Prostate gland (tissue), 2 donors: ENCODE measurements around the gene BMP10. TPM values are rescaled to one million over a fixed set of nuclear protein-coding genes. Genes with fewer than 3 reads are reported as not detected.

Source experiments
- DNase-seq: peaks from one replicate; pipeline ENCODE4 v3.0.0-alpha.2; 2019; ENCODE audit warnings: low spot score
- H3K27ac ChIP-seq, 2 donors: fragments of 200-600 bp; sonication (generic); 2 replicates each; pipeline ENCODE4 v1.5.1; 2017 to 2019
- H3K27me3 ChIP-seq: fragments of 200-600 bp; sonication (generic); replicated peaks from 2 replicates; pipeline ENCODE4 v1.5.1; 2019; ENCODE audit not compliant: insufficient read depth
- H3K36me3 ChIP-seq, 2 donors: fragments of 200-600 bp; sonication (generic); 1 replicate in 1 of 2; 2 replicates in 1 of 2; pipeline versions ENCODE4 v1.5.1 to v1.8.1; 2017 to 2019
- H3K4me1 ChIP-seq: fragments of 200-600 bp; sonication (generic); replicated peaks from 2 replicates; pipeline ENCODE4 v1.5.1; 2019
- H3K4me3 ChIP-seq, 2 donors: fragments of 200-600 bp; sonication (generic); 2 replicates each; pipeline ENCODE4 v1.5.1; 2017 to 2019
- H3K9me3 ChIP-seq: fragments of 200-600 bp; sonication (generic); 2 replicates; pipeline ENCODE4 v1.5.1; 2017
- CTCF ChIP-seq, 4 experiments: fragments of 200-600 bp in 2 of 4; fragments of 450-650 bp in 2 of 4; sonication (generic) in 2 of 4; IDR thresholded peaks; 1 replicate in 3 of 4; 2 replicates in 1 of 4; pipeline ENCODE4 v1.5.1; 2016 to 2019; ENCODE audit warnings: antibody characterized with exemption in 4 of 4, mild to moderate bottlenecking in 2 of 4, moderate library complexity in 2 of 4
- POLR2A ChIP-seq: fragments of 450-650 bp; IDR thresholded peaks from one replicate; pipeline ENCODE4 v1.6.1; 2016; ENCODE audit warnings: antibody characterized with exemption, mild to moderate bottlenecking
- POLR2AphosphoS5 ChIP-seq: sonication (generic); formaldehyde crosslinking; IDR thresholded peaks from one replicate; pipeline ENCODE4 v1.6.1; 2017; ENCODE audit warnings: antibody characterized with exemption
- WGBS: methylation state at CpG from one replicate; pipeline ENCODE4 v1.1.5; 2018; 5-methylcytosine and 5-hydroxymethylcytosine counted together
- intact Hi-C: fragments of 100-400 bp; cut with DNase I; formaldehyde crosslinking; loops from one replicate; pipeline ENCODE4 v1.14.2; 2022
- total RNA-seq, 2 donors: library from RNA; depleted of rRNA; stranded (reverse); fragments of >200 nt; gene quantifications; one replicate each; pipeline ENCODE4 v1.1.0, GENCODE V29; 2016

The BMP10 gene
- total RNA-seq, 2 donors from 2014 or later, result not detected

- no peaks in the 10 kb centered on the region for H3K4me1 ChIP-seq
- TF ChIP-seq POLR2AphosphoS5, result no peak
- no peak for TF ChIP-seq POLR2A
- TF ChIP-seq CTCF (IDR thresholded peaks at IDR 0.05), result no peak
- intact Hi-C loops, result no loop called here
- no peak for DNase-seq
- no peaks in the 10 kb centered on the region for H3K27me3 ChIP-seq
- no peaks in the 10 kb centered on the region for H3K9me3 ChIP-seq
- no peaks in the 10 kb centered on the region for H3K36me3 ChIP-seq
- H3K27ac ChIP-seq, result no peak overlapping the region
- H3K4me3 ChIP-seq, result no peak overlapping the region
Observed at GRCh38 chr2:68854476-68854875, 16.7 kb downstream of the BMP10 start.

GRCh38 chr2:68853915-68854314 is 17.3 kb downstream of the BMP10 start:
- H3K27ac ChIP-seq, result no peak overlapping the region

GRCh38 chr2:68853035-68853434 is 18.2 kb downstream of the BMP10 start:
- intact Hi-C loops, result no loop called here
- no peaks in the 10 kb centered on the region for H3K27me3 ChIP-seq
- no peaks in the 10 kb centered on the region for H3K9me3 ChIP-seq
- no peaks in the 10 kb centered on the region for H3K36me3 ChIP-seq
- H3K27ac ChIP-seq, result no peak overlapping the region
- 82% methylated on average over 2 of the region's 2 CpGs for WGBS
- no peak for DNase-seq
- no peak overlapping the region for H3K4me3 ChIP-seq
- TF ChIP-seq CTCF (IDR thresholded peaks at IDR 0.05) (no peak), POLR2A (no peak), POLR2AphosphoS5 (no peak)
- no peaks in the 10 kb centered on the region for H3K4me1 ChIP-seq

More at GRCh38 chr2:68853915-68854314, 17.3 kb downstream of the BMP10 start:
- intact Hi-C loops, result no loop called here
- Histone ChIP-seq H3K4me3 (no peak overlapping the region), H3K4me1 (no peaks in the 10 kb centered on the region), H3K27me3 (no peaks in the 10 kb centered on the region), H3K9me3 (no peaks in the 10 kb centered on the region), H3K36me3 (no peaks in the 10 kb centered on the region)
- WGBS, result 91% methylated on average over 4 of the region's 4 CpGs
- TF ChIP-seq POLR2A (no peak), CTCF (IDR thresholded peaks at IDR 0.05) (no peak), POLR2AphosphoS5 (no peak)
- no peak for DNase-seq

GRCh38 chr2:68850524-68850923 is 20.7 kb downstream of the BMP10 start:
- Histone ChIP-seq H3K9me3 (no peaks in the 10 kb centered on the region), H3K4me3 (no peak overlapping the region), H3K27me3 (no peaks in the 10 kb centered on the region), H3K36me3 (no peaks in the 10 kb centered on the region), H3K4me1 (no peaks in the 10 kb centered on the region), H3K27ac (no peak overlapping the region)
- DNase-seq, result no peak
- TF ChIP-seq CTCF (IDR thresholded peaks at IDR 0.05) (no peak), POLR2A (no peak), POLR2AphosphoS5 (no peak)
- intact Hi-C loops, result no loop called here
- WGBS, result 20% methylated on average over 3 of the region's 3 CpGs

- no peak overlapping the region for H3K27ac ChIP-seq
- no peaks in the 10 kb centered on the region for H3K36me3 ChIP-seq
- no peak for DNase-seq
- H3K4me1 ChIP-seq, result no peaks in the 10 kb centered on the region
- TF ChIP-seq POLR2A, result no peak
- TF ChIP-seq CTCF (IDR thresholded peaks at IDR 0.05), result no peak
- no peak for TF ChIP-seq POLR2AphosphoS5
- no peaks in the 10 kb centered on the region for H3K27me3 ChIP-seq
- intact Hi-C loops, result no loop called here
- H3K9me3 ChIP-seq, result no peaks in the 10 kb centered on the region
- no peak overlapping the region for H3K4me3 ChIP-seq
- 68% methylated on average over 4 of the region's 4 CpGs for WGBS
Observed at GRCh38 chr2:68849579-68850030, 21.6 kb downstream of the BMP10 start.
